ENCODE data around the gene RUBCN. TPM values are rescaled to one million over a fixed set of nuclear protein-coding genes. Genes with fewer than 3 reads are reported as not detected.
"Not testable (repeated sequence)": the region's sequence is repeated elsewhere in the genome, so short reads cannot be mapped to it uniquely, and the experiment has no call there.

RUBCN gene
- polyA plus RNA-seq, 1 experiment: 15.3 TPM

DNA sequence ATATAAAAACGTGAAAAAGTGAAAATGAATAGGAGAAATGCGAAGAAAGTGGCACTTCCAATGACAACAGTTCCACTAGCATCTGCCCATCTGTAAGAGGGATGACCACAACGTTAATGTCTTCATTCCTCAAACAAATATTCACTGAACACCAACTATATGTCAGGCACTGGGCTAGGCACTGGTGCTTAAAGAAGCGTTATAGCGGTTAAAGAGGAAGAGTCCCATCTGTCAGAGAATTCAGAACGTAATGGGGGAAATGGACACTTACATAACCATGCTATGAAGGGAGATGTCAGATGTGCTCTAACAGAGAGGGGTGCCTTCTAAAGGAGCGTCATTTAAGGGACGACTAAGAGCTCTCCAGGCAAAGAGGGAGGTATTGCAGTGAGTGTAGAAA lies 8.2 kb downstream of the RUBCN start:
- no peak for DNase-seq (ENCODE audit: low read depth)
- ChIA-PET CTCF (interaction anchor here (0.8 kb wide), 1 partner anchor 16 kb away, joined by 3 read pairs; no protein-coding TSS in a partner anchor), POLR2A (no interaction called here)
- TF ChIP-seq, protein P1, sequence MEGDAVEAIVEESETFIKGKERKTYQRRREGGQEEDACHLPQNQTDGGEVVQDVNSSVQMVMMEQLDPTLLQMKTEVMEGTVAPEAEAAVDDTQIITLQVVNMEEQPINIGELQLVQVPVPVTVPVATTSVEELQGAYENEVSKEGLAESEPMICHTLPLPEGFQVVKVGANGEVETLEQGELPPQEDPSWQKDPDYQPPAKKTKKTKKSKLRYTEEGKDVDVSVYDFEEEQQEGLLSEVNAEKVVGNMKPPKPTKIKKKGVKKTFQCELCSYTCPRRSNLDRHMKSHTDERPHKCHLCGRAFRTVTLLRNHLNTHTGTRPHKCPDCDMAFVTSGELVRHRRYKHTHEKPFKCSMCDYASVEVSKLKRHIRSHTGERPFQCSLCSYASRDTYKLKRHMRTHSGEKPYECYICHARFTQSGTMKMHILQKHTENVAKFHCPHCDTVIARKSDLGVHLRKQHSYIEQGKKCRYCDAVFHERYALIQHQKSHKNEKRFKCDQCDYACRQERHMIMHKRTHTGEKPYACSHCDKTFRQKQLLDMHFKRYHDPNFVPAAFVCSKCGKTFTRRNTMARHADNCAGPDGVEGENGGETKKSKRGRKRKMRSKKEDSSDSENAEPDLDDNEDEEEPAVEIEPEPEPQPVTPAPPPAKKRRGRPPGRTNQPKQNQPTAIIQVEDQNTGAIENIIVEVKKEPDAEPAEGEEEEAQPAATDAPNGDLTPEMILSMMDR (IDR thresholded peaks at IDR 0.05; ENCODE audit: insufficient read depth, low read depth, low read length): no peak
- no peak overlapping the region for H3K4me3 ChIP-seq (ENCODE audit: low read depth, low read length)
- H3K27me3 ChIP-seq (ENCODE audit: control insufficient read depth, insufficient read depth, low read length): no peaks in the 10 kb centered on the region
- H3K36me3 ChIP-seq (ENCODE audit: control insufficient read depth, insufficient read depth, low read length): no peaks in the 10 kb centered on the region

DNA sequence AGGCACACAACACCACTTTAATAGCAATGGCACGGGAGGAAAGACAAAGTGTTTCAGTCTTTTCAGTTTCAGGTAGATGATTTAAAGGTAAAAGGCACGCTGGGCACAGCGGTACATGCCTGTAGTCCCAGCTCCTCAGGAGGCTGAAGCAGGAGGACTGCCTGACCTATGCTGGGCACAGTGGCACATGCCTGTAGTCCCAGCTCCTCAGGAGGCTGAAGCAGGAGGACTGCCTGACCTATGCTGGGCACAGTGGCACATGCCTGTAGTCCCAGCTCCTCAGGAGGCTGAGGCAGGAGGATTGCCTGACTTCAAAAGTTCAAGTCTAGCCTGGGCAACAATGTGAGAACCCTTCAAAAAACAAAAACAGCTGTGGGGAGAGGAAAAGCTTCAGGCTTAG lies 8.8 kb downstream of the RUBCN start:
- CTCF ChIA-PET: interaction anchor here (0.8 kb wide), 1 partner anchor 15 kb away, joined by 3 read pairs; no protein-coding TSS in a partner anchor
- POLR2A ChIA-PET; H3K36me3 ChIP-seq (ENCODE audit: control insufficient read depth, insufficient read depth, low read length); H3K4me3 ChIP-seq (ENCODE audit: low read depth, low read length); DNase-seq (ENCODE audit: low read depth); H3K27me3 ChIP-seq (ENCODE audit: control insufficient read depth, insufficient read depth, low read length): not testable (repeated sequence)

DNA sequence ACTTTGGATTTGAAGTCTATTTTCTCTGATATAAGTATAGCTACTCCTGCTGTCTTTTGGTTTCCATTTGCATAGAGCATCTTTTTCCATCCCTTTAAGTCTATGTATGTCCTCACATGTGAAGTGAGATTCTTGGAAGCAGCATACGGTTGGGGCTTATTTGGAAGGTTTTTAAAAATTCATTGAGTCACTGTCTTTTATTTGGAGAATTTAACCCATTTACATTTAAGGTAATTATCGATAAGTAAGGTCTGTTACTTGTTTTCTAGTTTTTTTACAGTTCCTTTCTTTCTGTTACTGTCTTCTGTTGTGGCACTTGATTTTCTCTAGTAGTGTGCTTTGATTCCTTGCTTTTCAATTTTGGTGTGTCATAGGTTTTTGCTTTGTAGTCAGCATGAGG lies 14.0 kb downstream of the RUBCN start:
- TF ChIP-seq, protein P1 (IDR thresholded peaks at IDR 0.05; ENCODE audit: insufficient read depth, low read depth, low read length): no peak
- no peaks in the 10 kb centered on the region for H3K27me3 ChIP-seq (ENCODE audit: control insufficient read depth, insufficient read depth, low read length)
- no peak for DNase-seq (ENCODE audit: low read depth)
- H3K36me3 ChIP-seq (ENCODE audit: control insufficient read depth, insufficient read depth, low read length): no peaks in the 10 kb centered on the region
- ChIA-PET POLR2A (no interaction called here), CTCF (interaction anchor here (1.0 kb wide), 1 partner anchor 12 kb away, joined by 3 read pairs; no protein-coding TSS in a partner anchor)
- H3K4me3 ChIP-seq (ENCODE audit: low read depth, low read length): no peak overlapping the region

DNA sequence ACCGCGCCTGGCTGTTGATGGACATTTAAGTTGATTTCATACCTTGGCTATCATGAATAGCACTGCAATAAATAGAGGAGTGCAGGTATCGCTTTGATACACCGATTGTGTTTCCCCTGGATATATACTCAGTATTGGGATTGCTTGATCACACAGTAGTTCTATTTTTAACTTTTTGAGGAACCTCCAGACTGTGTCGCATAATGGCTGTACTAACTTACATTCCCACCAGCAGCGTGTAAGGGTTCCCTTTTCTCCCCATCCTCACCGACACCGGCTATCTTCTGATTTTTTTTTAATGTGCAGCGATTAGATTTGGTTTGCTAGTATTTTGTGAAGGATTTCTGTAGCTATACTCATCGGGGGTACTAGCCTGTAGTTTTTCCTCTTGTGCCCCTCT lies 16.0 kb downstream of the RUBCN start:
- DNase-seq (ENCODE audit: low read depth): no peak
- TF ChIP-seq, protein P1 (IDR thresholded peaks at IDR 0.05; ENCODE audit: insufficient read depth, low read depth, low read length): no peak
- H3K36me3 ChIP-seq (ENCODE audit: control insufficient read depth, insufficient read depth, low read length): no peaks in the 10 kb centered on the region; the same call in 1 of the 2 replicates
- H3K4me3 ChIP-seq (ENCODE audit: low read depth, low read length): no peak overlapping the region
- POLR2A ChIA-PET: no interaction called here
- CTCF ChIA-PET: interaction anchor here (1.0 kb wide), 1 partner anchor 36 kb away, joined by 3 read pairs; no protein-coding TSS in a partner anchor
- H3K27me3 ChIP-seq (ENCODE audit: control insufficient read depth, insufficient read depth, low read length): no peaks in the 10 kb centered on the region

DNA sequence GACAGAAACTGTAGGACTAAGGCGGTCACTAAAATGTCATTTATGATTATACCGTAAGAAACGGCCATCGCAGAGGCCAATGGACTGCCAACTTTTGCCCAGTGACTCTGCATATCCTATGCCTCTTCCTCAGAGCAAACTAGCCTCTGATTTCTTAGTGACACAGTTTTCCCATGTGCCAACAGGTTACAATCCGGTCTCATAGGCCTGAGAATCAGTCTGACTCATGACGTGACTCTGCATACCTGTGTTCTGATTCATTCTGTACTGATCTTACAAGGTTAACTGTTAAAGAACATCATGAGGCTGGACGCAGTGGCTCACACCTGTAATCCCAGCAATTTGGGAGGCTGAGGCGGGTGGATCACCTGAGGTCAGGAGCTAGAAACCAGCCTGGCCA lies 17.8 kb downstream of the RUBCN start:
- TF ChIP-seq, protein P1 (IDR thresholded peaks at IDR 0.05; ENCODE audit: insufficient read depth, low read depth, low read length): no peak
- H3K27me3 ChIP-seq (ENCODE audit: control insufficient read depth, insufficient read depth, low read length): no peaks in the 10 kb centered on the region
- H3K36me3 ChIP-seq (ENCODE audit: control insufficient read depth, insufficient read depth, low read length): no peaks in the 10 kb centered on the region; the same call in 1 of the 2 replicates
- ChIA-PET POLR2A (no interaction called here), CTCF (no interaction called here)
- DNase-seq (ENCODE audit: low read depth): peak; percentile 62
- no peak overlapping the region for H3K4me3 ChIP-seq (ENCODE audit: low read depth, low read length)

DNA sequence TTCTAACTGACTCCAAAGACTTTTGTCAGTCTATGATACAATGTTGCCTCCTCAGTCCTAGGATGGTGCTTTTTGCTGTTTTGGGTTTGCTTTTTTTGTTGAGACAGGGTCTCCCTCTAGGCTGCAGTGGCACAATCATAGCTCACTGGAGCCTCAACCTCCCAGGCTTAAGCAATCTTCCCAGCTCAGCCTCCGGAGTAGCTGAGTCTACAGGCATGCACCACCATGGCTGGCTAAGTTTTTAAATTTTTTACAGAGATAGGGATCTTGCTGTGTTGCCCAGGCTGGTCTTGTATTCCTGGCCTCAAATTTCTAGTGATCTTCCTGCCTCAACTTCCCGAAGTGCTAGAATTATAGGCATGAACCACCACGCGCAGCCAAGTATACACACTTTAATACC lies 22.5 kb downstream of the RUBCN start:
- ChIA-PET POLR2A (no interaction called here), CTCF (interaction anchor here (0.7 to 1.3 kb wide), 2 partner anchors 16 to 1005 kb away, joined by 3 to 4 read pairs; no protein-coding TSS in a partner anchor)
- no peak for DNase-seq (ENCODE audit: low read depth)
- H3K27me3 ChIP-seq (ENCODE audit: control insufficient read depth, insufficient read depth, low read length): no peaks in the 10 kb centered on the region
- TF ChIP-seq, protein P1 (IDR thresholded peaks at IDR 0.05; ENCODE audit: insufficient read depth, low read depth, low read length): no peak
- no peak overlapping the region for H3K4me3 ChIP-seq (ENCODE audit: low read depth, low read length)
- H3K36me3 ChIP-seq (ENCODE audit: control insufficient read depth, insufficient read depth, low read length): no peaks in the 10 kb centered on the region; the same call in 1 of the 2 replicates

Data from BJ (cell line).